HG02852 (cell line): Measurements from ENCODE around the gene ZCCHC2.

Source experiments
- ATAC-seq: cut with Tn5 transposase; IDR thresholded peaks from one replicate; pipeline ENCODE4 v1.9.1; 2021; ENCODE audit warnings: mild to moderate bottlenecking, moderate library complexity; ENCODE audit not compliant: unreplicated experiment

ZCCHC2 gene

GRCh38 chr18:62574776-62575175 lies 52.0 kb downstream of the ZCCHC2 start:
- ATAC-seq, result no peak

- ATAC-seq, result no peak
Observed at GRCh38 chr18:62576271-62576670, 53.4 kb downstream of the ZCCHC2 start.

DNA sequence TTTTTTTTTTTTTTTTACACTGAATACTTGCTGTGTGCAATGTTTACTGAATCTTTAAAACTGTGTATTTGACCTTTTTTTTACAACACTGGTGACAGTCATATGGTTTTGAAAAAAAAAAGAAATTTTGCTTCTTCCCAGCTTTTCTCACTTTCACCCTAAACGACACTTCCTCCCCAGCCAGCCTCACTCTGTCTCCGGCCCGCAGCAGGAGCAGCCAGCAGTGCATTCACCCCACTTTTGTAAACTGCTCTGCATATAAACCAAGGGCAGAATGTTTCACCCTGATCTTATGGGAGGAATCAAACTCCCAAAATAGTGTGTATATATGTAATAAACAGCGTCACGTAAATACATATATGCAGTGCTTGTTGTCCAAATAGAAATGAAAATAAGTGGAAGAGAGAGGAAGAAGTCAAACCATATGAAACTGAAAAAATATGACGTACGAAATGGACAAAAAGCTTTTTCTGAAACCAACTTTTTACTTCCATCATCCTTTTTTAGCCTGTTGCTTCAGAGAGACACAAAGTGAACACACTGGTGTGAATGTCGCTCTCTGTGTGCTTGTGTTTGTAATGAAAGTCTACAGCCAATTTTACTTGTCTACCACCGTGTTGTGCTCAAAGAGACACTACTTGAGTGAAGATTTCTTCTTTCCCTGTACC lies 54.2 kb downstream of the ZCCHC2 start:
- ATAC-seq, result peak; percentile 68

DNA sequence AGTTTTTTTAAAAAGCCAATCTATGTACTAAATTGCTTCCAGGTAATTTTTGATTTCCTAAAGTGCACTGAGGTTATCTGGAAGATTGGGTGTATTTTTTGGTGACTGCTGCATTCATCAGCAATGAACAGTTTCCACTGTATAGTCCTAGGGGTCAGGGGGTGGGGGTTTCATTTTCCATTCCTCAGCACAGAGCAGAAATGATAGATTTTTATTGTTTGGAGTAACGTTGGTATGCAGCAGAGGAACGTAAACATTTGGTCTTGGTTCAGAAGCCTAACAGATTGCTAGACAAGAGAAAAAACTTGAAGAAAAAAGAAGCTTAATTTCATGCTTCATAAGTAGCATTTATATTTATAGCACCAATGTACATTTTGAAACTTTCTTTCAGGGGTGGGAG lies 54.9 kb downstream of the ZCCHC2 start:
- no peak for ATAC-seq

DNA sequence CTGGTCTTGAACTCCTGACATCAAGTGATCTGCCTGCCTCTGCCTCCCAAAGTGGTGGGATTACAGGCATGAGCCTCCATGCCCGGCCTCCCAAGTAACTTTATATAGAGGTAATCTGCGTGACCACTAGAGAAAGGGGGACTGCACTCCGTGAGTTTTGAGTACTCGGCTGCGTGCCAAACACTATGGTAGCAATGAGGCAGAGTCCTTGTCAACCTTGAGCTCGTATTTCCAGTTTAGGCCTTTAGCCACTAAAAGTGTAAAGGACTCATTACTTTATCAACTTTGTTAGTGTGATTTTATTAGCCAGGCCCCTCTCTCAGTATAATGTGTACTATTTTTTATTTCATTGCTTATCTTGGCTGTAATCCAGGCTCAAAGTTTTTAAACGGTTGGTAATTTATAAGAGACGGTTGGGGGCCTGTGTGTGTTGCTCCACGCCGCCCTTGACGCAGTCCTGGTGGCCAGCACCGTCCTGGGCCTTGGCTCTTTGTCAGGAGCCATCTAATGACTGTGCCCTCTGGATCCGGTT lies 56.2 kb downstream of the ZCCHC2 start:
- no peak for ATAC-seq

GRCh38 chr18:62583376-62583775 lies 60.6 kb downstream of the ZCCHC2 start:
- ATAC-seq, result no peak

- peak; percentile 79 for ATAC-seq
Observed at GRCh38 chr18:62584241-62585120, 61.7 kb downstream of the ZCCHC2 start.

- peak; percentile 10 for ATAC-seq
Observed at GRCh38 chr18:62585274-62586150, 62.7 kb downstream of the ZCCHC2 start.

DNA sequence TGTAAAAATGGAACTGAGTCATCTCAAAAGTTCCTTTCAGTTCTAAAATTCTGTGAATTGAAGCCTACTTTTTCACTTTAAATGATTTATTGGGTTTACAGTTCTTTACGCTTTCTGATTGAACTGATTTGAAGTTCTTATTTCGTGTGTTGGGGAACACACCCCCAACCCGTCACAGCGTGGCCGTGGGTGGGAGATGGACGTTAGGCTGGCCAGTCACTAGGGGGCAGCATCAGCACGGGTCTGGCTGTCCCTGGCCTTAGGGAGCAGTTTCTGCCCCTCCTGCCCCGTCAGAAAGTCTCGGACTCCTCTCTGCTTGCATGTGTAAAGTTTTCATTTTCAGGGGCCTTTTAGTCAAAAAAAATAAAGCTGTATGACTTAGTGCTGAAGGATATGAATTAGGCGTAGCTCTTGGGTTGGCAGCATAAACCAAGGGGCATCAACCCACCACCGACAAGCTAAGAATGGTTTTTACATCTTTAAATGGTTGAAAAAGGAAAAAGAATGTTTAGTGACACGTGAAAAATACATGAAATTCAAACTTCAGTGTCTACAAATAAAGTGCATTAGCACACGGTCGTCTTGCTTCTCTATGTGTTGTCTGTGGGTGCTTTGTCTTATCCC lies 63.4 kb downstream of the ZCCHC2 start:
- ATAC-seq, result peak; percentile 65

DNA sequence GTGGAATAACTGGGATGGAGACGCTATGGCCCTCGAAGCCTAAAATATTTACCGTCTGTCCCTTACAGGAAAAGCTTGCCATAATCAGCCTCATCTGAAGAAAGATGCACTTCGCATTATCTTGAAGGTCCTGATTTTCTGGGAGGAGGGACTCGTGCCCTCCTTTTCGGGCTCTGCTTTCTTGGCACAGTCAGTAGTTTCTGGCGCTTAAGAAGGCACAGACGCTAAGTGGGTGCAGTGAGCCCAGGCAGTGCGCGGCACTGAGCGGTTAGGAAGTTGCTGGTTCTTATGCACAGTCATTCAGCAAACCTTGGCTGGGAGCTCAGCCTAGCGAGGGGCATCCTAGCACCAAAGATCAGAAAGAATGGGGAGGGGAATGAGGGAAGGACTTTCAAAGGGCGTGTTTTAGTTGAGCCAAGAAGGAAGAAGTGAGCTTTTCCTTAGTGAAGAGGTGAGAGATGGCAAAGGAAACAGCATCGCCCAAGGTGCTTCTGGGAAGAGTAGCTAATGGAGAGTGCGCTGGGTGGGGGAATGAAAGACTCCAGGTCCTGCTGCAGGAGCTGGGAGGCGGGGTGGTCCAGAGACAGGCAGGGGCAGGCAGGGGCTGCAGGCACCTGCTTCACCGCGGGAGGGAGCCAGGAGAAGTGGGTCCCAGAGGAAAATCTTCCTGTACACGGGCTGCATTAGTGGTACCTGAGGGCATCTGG lies 64.1 kb downstream of the ZCCHC2 start:
- no peak for ATAC-seq

DNA sequence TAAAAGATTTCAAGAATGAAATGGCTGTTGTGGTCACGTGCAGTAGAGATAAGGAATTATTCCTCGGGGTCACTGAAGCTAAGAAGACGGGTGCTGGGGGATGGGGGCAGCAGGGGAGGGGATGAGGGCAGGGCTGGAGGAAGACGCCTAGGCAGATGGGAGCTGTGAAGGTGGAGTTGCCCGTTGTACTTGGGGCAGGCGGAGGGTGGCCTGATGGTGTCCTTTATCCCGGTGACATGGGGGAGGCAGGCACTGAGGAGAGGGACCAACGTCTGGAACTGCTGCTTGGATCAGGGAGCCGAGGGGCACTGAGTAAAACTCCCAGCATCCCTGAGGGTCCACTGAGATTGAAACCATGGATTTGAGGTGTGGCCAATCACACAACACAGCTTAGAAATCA lies 64.9 kb downstream of the ZCCHC2 start:
- ATAC-seq, result no peak

DNA sequence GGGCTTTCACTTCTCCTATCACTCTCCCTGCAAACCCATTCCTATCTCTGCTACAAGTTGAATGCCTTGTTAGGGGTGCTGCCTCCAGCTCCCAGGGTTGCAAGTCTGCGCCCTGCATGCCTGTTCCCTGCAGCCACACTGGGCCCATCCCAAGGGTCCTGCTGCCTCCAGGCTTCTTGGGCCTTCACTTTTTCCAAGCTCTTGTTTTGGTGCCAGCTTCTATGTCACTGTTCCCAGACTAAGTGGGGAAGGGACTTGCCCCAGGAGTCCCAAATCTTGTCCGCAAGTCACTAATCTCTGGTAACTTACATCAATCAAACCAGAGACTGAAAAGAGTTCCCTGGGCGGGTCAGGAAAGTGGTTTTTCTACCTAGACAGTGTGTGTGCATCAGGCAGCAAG lies 65.4 kb downstream of the ZCCHC2 start:
- ATAC-seq, result no peak

- no peak for ATAC-seq
Observed at GRCh38 chr18:62590799-62591590, 68.2 kb downstream of the ZCCHC2 start.

DNA sequence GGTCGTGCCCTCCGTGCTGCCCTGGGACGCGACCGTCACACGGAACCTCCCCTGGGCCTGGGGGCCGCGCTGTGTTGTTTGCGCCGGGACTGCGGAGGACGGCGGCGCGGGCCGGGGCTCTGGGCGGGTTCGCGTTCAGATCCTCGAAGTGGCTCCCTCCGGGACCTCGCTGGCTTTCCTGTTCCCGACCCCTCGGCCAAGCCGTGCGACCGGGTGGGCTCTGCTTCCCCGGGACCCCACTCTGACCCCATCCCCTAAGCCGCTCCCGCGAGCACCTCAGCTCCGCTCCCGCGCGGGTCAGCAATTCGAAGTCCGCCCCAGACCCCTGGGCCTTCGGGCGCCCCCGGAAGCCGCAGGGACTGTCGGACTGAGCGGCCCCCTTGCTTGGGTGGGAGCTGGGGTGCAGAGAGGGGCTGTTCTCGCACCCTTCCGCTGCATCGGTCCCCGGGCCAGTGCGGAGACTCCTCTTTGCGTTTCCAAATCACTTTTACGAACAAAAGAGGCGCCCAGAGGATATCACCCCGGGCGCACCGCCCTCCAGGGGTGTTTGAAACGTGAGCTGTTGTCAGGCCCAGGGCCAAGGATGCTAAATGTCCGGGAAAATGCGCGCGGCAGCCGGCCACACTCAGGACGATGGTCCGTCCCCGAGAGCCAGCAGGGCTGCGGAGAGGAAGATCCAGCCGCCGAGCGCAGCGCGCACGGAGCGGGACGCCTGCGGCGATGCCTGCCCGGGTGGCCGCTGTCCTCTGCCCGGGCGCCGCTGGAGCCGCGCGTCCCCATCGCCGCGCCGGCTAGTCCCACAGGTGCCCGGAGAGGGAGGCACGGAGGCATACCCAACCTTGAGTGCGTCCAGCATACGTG lies 73.5 kb downstream of the ZCCHC2 start:
- no peak for ATAC-seq

DNA sequence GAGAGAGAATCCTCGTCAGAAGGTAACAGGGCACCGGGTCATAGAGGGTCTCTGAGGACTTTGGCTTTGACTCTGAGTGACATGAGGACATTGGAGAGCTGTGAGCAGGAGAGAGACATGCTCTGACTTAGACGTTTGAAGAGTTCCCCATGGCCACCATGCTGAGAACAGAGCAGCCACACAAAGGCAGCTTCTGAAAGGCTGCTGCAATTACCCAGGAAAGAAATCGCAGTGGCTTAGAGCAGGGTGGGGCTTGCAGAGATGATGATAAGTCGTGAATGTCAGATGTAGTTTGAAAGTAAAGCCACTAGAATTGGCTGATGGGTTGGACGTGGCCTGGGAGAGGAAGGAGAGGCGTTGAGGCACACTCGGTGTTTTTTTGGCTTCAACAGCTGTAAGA lies 79.0 kb downstream of the ZCCHC2 start:
- ATAC-seq, result no peak

DNA sequence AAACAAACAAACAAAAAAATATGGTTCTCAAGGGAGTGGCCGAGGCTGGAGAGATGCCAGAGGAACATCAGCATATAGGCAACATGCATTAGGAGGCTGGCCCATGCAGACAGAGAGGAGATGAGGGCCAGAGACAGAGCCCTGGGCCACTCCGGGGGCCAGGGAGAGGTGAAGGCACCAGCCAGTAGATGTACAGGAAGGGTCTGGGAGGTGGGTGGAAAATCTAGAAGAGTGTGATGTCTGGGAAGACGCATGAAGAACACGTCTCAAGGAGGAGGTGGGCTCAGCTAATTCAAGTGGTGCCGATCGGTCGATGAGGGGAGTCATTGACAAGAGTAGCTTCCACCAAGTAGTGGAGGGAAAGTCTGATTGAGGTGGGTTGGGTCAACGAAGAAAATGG lies 79.9 kb downstream of the ZCCHC2 start:
- ATAC-seq, result no peak

DNA sequence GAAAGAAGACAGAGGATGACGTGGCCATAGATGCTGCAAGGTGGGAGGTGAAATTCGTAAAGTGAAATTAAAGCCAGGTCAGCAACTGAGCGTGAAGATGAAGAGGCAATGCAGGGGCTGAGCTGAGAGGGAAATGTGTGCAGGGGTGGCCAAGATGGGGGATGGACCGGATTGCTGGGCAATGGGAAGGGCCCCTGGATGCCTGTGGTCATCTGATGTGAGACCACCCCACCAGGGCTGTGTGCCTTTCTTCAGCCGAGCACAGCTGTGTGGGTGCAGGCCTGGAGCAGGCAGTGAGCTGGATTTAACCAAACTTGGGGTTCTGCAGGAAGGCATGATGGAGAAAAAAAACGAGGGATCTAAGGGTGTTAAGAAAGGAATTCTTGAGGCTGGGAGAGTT lies 80.4 kb downstream of the ZCCHC2 start:
- no peak for ATAC-seq

GRCh38 chr18:62603979-62604378 lies 81.2 kb downstream of the ZCCHC2 start:
- ATAC-seq, result no peak
